ENCODE results near the gene CENPX.
"Not testable (repeated sequence)": the region's sequence is repeated elsewhere in the genome, so short reads cannot be mapped to it uniquely, and the experiment has no call there.

The CENPX gene

GRCh38 chr17:82038796-82039409 lies 16.2 kb upstream of the CENPX start:
- DNase-seq, result not testable (repeated sequence)

- no peak for DNase-seq
Measured at GRCh38 chr17:82037889-82038195, 15.2 kb upstream of the CENPX start.

- DNase-seq, result peak; percentile 96
Measured at GRCh38 chr17:82037092-82037888, 14.6 kb upstream of the CENPX start, which contains the start of gene DCXR. TSS of gene DCXR (minus strand) at chr17:82037697. CDS start at chr17:82037682, 15 bp downstream.

GRCh38 chr17:82036634-82037091 lies 14.0 kb upstream of the CENPX start:
- no peak for DNase-seq

GRCh38 chr17:82035956-82036633 lies 13.4 kb upstream of the CENPX start:
- DNase-seq, result no peak

GRCh38 chr17:82035488-82035887 lies 12.8 kb upstream of the CENPX start:
- DNase-seq, result no peak

- DNase-seq, result no peak
Measured at GRCh38 chr17:82034371-82035011, 11.8 kb upstream of the CENPX start.

GRCh38 chr17:82033359-82034085 lies 10.8 kb upstream of the CENPX start:
- no peak for DNase-seq

- peak; percentile 40 to 51 for DNase-seq
Measured at GRCh38 chr17:82031885-82032627, 9.4 kb upstream of the CENPX start.

GRCh38 chr17:82031303-82031884 lies 8.7 kb upstream of the CENPX start, which contains the start of gene RAC3:
TSS of gene RAC3 (plus strand) at chr17:82031678. CDS start at chr17:82031762, 84 bp downstream.
- DNase-seq, result no peak

GRCh38 chr17:82030470-82031302 lies 8.0 kb upstream of the CENPX start:
- DNase-seq, result peak; percentile 81 to 83

- DNase-seq, result no peak
Measured at GRCh38 chr17:82029990-82030469, 7.4 kb upstream of the CENPX start.

- DNase-seq, result no peak
Measured at GRCh38 chr17:82029391-82029790, 6.7 kb upstream of the CENPX start.

GRCh38 chr17:82028966-82029365 lies 6.3 kb upstream of the CENPX start:
- no peak for DNase-seq

GRCh38 chr17:82028246-82028645 lies 5.6 kb upstream of the CENPX start:
- DNase-seq, result no peak

GRCh38 chr17:82025401-82026107 lies 2.9 kb upstream of the CENPX start:
- DNase-seq, result no peak

- DNase-seq, result no peak
Measured at GRCh38 chr17:82024859-82025258, 2.2 kb upstream of the CENPX start.

- no peak for DNase-seq
Measured at GRCh38 chr17:82023447-82024241, 966 bp upstream of the CENPX start.

- DNase-seq, result peak; percentile 100
Measured at GRCh38 chr17:82022981-82023446, 336 bp upstream of the CENPX start, which contains the start of gene LRRC45. TSS of gene LRRC45 (plus strand) at chr17:82023305. CDS start at chr17:82023644, 339 bp downstream.
